Activated CD4-positive, alpha-beta T cell treated with anti-CD3 and anti-CD28 coated beads, Interleukin-2, amount 50 U/mL, for 24 hours (primary cell): Measurements from ENCODE around the gene MAT1A.
"Not testable (repeated sequence)": the region's sequence is repeated elsewhere in the genome, so short reads cannot be mapped to it uniquely, and the experiment has no call there.

ENCODE experiments used
- DNase-seq, 2 donors: peaks; one replicate each; pipeline ENCODE4 v3.0.0-alpha.2; 2020; ENCODE audit warnings: low read depth in 1 of 2, low spot score in 1 of 2

MAT1A gene

DNA sequence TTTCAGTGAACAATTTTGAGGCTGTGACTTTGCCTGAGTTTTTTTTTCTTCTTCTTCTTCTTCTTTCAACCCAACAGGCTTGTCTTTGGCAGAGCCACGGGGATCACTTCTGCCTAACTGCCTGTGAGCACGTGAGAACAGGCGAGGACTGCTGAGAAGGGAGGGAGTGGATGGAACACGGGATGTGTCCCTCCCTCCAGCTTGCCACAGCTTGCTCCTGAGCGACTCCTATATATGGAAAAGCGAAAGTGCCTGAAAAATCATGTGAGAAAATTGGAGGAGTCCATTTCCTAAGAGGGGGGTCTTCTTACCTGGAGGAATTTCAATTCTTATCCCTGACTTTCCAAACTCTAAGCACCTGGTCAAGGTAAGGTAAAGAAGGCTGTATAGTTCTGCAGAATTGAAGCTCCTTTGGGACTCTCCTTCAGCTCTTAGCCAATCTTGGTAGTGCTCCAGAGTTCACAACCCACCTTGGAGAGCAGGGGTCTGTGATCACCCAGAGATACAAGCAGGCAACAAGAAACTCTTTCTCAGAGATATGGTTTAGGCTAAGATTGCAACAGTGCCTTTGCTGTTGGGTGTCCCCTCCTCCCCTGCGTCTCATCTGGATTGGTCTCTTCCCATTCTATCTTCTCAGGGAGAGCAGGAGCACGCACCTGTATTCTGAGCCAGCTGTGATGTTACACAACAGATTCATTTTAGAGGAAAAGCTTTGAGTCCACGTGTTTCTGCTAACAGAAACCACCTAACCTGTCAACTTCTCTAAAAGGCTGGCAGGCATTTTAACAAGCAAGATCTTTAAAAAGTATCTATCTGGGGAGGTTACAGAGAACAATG is at the start of gene MAT1A:
Gene MAT1A (minus strand): TSS at position 208 of the 837 bp plus-strand sequence. CDS start 235 bp downstream, outside the sequence.
- DNase-seq: no peak

DNA sequence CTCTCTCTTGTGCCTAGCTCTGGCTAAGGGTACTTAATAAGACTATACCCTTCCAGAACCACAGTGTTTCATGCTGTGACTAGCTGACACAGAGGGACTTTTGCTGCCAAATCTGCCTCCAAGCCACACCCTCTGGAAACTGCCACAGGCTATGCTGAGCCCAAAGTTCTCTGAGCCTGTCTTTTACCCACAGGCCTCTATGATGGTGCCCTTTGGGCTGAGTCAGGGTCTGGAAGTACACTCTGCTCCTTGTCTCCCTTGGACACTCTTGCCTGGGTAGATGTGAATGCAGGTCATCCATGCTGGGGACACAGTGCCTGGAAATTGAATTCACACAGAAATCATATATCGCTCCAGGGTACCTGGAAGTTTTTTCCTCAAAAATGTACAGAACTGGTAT is 44.5 kb upstream of the MAT1A start:
- DNase-seq: no peak

DNA sequence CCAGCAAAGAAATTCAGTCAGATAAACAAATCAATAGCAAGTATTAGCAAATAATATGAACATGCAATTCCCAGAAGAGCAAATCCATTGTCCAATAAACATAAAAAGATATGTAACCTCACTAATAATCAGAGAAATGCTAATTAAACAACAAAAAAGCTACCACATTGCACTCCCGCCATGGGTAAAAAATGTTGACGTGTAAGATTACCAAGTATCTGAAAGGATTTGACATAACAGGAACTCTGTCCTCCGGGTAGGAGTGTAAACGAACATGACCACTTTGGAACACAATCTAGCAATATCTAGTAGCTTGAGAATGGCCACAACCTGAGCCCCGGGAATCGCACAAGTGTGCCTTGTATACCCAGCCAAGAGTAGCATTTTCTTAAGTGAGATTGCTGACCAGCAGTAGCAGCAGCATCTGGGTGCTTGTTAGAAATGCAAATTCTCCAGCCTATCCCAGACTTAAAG is 35.5 kb upstream of the MAT1A start:
- DNase-seq: no peak

DNA sequence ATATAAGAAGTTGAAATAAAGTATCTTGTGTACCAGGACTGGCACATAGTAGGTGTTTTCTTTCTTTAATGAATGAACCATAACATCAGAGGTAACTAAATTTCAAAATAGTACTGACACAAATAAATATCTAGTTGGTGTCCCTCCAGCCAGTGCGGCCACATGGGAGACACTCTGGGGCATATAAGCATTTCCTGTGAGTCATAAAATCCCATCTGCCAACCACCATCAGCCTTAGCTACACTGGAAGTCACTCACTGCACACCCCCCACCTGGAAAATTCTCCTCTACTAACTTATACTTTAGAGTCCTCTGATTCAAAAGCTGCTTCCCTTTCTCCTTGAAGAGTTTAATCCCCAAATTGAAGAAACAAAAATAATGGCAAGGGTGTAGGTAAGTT is 34.6 kb upstream of the MAT1A start:
- DNase-seq: no peak

DNA sequence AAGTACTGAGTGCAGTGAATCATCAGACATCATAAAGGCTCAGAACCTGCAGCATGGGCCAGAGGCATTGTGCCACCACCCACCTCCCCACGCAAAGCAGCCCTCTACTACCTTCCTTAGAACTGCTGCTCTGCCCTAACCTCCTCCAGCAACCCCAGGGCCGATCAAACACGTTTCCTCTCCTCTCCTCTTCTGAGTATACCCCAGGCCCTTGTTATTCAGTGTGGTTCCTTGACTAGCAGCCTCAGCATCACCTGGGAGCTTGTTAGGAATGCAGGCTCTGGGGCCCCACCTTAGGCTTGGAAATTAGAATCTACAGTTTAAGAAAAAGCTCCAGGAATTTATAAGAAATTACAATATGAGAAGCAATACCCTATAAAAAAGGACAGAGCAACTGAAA is 33.9 kb upstream of the MAT1A start:
- no peak for DNase-seq

DNA sequence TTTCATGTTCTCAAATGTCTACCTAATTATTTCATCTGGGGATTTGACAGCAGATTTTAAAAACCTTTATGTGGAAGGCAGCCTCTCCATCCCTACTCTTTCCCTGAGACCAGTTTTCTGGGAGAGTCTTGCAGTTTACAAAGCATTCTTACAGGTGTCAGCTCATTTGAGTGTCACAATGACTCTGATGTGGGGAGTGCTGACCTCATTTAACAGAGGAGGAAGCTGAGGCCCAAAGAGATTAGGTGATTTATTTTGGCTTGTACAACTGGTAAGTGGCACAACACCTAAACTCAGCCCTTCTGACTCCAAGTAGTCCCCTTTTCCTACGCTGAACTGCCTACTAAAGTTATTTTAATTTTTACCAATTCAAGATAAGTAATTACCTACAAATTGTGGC is 33.3 kb upstream of the MAT1A start:
- no peak for DNase-seq

DNA sequence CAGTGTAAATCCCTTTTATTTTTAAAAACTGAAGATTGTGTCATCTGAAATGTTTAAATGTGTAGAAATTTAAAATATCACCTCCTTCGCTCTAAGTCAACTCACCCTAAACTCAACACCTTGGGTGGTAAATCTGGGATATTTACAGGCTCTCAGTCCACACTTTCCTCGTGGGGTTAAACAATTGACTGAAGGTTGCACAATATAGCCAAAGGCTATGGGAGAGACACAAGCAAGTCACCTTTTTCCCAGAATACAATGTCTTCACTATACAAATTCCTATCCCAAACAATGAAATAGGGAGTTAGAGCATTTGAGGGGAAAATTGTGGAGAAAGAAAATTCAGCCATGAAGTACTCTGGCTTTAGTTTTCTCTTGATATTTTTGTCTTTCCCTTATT is 32.7 kb upstream of the MAT1A start:
- no peak for DNase-seq

DNA sequence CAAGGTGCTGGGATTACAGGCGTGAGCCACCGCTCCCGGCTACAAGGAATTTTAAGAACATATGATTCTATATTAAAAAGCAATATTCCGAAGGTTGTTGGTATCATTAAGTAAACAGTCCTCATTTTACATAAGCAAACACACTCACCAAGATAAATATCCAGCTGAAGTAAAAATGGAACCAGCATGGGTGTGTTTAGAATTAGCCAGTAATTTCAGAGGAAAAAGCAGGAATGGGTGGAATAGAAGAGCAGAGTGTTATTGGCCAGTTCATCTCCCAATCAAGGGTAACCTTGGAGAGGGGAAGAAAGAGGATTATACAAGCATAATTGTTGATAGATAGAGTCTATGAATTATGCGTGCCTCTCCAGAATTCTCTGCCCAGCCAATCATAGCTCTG is 31.7 kb upstream of the MAT1A start:
- no peak for DNase-seq

DNA sequence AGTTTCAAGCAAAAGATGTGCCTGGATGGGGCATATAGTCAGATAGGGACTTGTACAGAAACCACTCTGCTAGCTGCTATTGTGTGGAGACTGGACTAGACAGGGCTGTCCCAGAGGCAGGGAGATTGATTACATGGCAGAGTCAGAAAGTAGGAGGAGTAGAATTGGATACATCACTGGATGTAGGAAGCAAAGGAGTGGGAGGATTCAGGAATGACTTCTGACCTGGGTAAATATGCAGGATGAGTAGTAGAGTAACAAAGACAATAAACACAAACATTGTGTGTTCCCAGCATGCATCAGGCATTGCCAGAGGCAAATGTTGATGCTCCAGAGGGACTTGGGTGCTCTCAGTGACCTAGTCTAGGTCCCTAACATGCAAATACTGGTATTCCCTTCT is 30.9 kb upstream of the MAT1A start:
- no peak for DNase-seq

DNA sequence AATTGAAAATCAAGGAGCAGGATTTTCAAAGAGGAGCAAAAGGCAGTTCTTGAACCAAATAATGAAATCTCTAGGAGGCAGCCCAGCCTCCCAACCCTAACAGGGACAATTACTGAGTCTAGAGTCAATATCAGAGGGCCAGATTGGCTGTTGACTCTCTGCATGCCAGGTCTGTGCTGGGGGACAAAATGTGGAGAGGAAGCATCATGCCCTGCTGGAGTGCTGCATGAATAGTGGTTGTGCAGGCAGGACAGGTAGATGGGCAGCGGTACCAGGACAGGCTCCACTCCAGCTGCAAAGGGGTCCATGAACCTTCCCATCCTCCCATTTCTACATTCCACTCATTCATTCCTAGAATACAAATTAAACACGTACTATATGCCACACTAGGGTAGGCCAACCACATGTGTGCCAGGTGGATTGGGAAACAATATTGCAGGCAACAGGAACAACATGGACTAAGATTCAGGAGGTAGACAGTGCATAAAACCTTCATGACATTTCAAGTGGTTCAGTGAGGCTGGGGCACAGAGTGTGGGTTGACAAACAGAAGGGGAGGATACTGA is 30.4 kb upstream of the MAT1A start:
- no peak for DNase-seq

DNA sequence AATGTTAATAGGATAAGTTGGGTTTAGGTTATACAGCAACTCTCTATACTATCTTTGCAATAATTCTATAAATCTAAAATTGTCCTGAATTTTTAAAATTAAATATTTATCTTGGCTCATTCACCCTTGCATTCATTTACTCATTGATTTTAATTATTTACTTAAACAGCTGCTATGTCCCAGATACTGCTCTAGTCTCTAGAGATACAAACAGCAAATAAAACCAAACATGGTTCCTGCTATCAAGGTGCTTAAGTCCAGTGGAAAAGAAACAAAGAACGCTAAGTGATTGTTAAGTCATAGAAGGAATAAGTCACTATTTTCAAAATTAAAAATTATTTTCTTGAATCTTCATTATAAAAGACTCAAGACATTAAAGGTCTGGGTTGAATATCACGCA is 29.9 kb upstream of the MAT1A start:
- DNase-seq: no peak

DNA sequence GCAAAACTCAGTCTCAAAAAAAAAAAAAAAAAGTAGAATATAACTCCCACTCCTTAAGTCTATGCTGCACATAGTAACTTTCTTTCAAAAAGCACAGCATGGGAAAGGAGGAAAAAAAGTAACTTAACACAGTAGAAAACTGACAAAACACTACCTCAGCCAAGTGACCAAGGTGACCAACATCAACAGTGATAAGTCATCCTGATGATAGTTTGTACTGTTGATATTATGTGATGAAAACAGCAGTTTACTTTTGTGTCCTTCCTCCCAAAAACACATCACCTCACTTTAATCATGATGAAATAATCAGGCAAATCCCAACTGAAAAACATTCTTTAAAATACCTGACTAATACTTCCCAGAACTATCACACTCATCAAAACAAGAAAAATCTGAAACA is 29.3 kb upstream of the MAT1A start:
- no peak for DNase-seq

DNA sequence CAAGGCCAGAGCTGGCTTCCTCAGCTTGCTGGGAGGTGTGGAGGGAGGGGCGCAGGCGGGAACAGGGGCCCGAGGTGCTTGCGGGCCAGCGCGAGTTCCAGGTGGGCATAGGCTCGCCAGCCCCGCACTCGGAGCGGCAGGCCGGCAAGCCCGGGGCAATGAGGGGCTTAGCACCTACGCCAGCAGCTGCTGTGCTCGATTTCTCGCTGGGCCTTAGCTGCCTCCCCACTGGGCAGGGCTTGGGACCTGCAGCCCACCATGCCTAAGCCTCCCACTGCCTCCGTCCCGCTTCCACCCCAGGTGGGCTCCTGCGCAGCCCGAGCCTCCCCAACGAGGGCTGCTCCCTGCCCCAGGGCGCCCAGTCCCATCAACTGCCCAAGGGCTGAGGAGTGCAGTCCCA is 25.9 kb upstream of the MAT1A start:
- DNase-seq: no peak

DNA sequence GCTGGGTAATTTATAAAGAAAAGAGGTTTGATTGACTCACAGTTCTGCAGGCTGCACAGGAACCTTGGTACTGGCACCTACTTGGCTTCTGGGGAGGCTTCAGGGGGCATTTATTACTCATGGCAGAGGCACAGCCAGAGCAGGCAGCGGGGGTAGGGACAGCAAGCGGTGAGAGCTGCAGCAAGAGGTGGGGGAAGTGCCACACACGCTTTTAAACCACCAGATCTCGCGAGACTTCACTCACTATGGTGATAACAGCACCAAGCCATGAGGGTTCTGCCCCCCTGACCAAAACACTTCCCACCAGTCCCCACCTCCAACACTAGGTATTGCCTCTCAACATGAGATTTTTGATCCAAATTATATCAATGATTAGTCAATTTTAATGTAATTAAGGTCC is 24.1 kb upstream of the MAT1A start:
- DNase-seq: no peak

DNA sequence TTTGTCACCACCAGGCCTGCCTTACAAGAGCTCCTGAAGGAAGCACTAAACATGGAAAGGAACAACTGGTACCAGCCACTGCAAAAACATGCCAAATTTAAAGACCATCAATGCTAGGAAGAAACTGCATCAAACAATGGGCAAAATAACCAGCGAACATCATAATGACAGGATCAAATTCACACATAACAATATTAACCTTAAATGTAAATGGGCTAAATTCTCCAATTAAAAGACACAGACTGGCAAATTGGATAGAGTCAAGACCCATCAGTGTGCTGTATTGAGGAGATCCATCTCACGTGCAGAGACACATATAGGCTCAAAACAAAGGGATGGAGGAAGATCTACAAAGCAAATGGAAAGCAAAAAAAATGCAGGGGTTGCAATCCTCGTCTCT is 16.5 kb upstream of the MAT1A start:
- DNase-seq: not testable (repeated sequence)

DNA sequence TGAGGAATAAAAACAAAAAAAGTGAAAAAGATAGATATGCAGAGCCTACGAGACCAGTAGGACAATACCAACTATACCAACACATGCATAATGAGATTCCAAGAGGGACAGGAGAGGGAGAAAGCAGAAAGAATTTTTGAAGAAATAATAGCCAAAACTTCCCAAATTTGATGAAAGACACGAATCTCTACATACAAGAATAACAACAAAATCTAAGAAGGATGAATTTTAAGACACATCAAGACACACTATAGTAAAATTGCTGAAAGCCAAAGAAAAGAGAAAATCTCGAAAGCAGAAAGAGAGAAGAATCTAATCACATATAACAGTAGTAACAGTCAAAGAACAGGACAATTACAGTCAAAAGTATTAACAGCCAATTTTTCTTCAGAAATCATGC is 7.5 kb upstream of the MAT1A start:
- DNase-seq: no peak

DNA sequence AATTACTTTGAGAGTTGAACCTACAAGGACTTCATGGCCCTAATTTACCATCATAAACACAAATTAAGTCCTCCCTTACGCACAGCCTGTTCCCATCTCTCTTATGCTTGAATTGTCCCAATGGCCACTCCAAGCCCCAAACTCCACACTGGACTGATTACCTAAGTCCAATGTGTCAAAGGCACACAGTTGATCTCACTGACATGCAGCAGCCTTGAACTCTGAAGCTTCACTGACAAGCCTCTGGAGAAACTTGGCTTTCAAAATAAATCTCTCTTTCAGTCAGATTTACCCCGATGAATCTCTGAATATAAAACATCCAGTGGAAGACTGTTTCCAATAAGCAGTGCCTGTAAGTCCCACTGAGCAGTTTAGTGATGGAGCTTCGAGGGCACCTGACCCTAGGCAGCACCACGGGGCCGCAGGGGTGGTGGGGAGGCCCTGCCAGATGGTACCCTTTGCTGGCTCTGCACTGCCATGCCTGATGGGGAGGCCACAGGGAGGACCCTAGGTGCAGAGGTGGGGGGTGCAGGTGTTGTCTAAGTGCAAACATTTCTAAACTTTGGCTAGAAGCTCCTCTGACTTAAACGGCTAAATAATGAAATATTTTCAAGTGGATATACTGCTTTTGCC is 3.3 kb upstream of the MAT1A start:
- no peak for DNase-seq

DNA sequence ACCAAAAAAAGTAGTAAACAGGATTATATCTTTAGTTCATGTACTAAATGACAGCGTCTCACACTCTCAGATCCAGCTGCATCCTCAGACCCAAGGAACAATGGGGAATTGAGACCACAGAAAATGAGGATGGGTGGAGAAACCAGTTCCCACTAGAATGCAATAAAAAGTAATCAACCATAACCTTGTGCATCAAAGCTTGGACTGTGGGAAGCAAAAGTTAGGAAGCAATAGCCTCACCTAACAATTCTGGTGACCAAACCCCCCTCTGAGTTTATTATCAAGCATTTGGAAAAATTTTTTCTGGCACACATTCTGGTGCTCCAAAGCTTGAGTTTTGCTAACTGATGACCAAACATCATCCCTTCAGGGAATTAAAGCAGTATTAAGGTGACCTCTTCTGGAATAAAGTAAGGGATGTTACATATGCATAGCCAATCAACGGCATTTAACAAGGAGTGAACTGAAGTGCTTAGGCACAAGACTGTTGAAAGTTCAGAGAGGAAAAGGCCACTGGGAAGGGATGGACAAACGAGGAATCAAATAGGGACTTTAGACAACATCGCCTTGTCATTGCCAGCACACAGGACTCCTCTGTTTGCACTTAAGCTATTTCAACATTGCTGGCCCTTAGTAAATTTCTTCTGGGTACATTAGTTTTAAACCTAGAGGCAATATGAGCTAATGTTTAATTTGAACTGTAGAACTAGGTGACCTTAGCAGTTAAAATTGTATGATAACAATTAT is 1.2 kb upstream of the MAT1A start:
- DNase-seq: no peak

DNA sequence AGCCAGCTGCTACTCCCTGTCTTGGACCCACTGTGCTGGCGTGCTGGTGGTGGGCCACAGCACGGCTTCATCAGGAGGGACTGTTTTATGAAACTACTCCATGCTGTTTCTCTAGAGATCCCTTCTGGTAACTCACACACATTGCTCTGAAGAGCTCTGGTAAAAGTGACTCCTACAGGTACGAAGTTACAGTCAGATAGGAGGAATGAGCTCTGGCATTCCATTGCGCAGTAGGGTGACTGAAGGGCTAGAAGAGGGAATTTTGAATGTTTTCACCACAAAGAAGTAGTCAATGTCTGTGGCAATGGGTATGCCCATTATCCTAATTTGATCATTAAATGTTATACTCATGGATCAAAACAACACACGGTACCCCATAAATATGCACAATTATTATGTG is 609 bp downstream of the MAT1A start:
- no peak for DNase-seq

DNA sequence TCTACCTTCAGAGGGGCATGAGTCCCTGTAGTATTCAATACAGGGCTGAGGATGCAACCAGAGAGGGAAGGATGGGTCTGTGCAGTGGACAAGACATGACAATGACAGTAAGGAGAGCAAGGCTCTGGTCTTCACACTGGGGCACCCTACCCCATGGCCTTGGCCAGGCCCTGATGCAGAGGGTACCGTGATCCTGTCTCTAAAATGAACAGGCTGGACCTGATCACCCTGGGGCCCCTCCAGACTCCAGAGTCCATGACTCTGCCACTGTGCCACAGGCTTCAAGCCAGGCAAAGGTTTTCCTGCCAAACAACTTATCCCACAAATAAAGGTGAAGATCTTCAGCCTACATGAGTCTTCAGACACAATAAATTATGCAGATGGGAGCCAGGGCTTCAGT is 4.9 kb downstream of the MAT1A start:
- no peak for DNase-seq

DNA sequence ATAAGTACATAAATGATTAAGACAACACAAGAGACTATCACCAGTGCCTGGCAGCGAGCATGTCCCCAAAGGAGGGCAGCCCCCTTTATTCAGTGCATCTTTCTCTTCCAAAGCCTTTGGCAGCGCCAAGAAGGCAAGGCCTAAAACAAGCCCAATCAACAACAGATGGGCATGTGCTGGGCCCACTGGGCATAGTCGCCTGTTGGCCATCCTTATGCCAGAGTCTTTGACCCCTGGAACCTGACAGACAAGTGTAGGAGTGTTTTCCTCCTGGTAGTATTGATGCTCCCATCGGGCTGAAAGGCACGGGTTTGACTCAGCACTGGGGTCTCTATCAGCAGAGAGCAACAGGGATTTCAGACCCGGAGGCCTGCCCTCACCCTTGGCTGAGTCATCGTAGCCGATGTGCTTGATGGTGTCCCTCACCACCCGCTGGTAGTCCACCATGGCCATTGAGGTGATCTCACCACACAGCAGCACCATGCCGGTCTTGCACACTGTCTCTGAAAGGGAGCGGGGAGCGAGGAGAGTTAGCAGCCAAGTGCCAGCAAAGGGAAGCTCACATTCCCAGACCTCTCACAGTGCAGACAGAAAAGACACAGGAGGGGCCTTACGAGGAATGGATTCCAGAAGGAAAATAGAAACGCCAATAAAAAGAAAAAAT is 5.8 kb downstream of the MAT1A start:
- DNase-seq: no peak
